CD4-positive, alpha-beta T cell treated with Interleukin-6 for 4 hours (primary cell): Measurements from ENCODE around the gene KRTAP19-8.

Experiments
- DNase-seq: peaks from one replicate; pipeline ENCODE4 v3.0.0-alpha.2; 2020; ENCODE audit warnings: mixed read lengths

The KRTAP19-8 gene

DNA sequence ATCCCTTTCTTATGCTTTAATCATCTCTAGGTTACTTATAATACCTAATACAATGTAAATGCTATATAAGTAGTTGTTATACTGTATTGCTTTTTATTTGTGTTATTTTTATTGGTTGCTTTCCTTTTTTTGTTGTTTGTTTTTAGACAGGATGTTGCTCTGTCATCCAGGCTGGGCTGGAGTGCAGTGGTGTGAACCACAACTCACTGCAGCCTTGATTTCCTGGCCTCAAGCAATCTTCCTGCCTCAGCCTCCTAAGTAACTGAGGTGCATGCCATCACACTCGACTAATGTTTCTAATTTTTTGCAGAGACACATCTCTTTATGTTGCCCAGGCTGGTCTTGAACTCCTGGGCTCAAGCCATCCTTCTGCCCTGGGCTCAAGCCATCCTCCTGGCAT is 26.9 kb downstream of the KRTAP19-8 start:
- peak; percentile 34 for DNase-seq

DNA sequence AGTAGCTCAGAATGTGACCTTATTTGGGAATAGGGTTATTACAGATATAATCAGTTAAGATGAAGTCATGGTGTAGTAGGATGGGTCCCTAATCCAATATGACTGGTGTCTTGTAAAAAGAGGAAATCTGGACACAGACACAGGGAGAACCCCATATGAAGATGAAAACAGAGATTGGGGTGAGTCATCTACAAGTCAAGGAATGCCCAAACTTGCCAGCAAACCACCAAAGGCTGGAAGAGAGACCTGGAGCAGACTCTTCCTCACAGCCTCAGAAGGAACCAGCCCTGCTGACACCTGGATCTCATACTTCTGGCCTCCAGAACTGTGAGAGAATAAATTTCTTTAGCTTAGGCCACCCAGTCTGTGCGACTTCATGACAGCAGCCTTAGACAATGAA is 29.9 kb downstream of the KRTAP19-8 start:
- no peak for DNase-seq

DNA sequence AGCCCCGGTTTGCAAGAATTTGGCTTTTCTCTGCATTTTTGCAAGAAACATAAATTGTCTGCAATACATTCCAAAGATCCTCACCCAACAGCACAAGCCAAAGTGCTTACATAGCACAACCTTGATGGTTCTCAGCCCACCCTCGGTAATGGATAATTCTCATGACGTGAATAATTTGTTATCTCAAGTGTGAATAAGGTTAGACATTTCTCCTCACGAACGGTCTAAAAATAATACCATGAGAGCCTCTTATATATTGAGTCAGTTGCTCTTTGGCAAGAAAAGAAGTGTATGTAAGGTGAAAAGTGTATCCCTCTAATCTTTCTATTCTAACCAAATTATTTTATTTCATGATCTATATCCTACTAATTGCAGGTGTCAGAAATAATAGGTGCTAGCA is 33.3 kb downstream of the KRTAP19-8 start:
- DNase-seq: no peak

DNA sequence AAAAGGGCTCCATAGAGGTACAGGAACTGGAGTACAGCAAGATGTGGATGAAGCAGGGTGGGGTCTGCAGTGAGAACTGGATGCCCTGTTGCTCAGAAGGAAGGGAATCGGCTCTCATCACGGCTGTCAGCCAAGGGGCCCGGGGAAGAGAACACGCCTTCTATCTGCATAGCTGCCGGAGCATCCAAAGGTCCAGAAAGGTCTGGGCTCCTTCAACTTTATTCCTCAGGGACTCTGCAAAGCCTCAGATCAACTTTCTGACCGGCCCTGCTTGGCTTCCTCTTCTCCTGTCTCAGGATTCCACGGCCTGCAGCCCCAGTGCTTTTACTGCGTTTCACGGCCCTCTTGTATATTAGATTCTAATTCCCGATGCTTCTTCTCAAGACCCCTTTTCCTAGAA is 34.8 kb downstream of the KRTAP19-8 start:
- DNase-seq: no peak

DNA sequence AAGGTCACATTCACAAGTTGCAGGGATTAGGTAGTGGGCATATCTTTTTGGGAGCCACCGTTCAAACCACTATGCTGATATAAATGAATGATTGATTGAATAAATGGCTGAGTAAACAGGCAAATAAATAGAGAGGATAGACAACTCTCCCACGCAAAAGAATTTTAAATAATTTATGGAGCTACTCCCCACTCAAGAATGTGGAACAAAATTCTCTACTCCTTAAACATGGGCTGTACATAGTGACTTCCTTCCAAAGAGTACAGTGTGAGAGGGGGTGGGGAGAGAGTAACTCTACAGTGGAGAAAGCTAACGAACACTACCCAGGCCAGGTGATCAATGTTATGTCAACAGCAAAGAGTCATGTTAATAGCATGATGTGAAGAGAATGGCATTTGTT is 40.7 kb downstream of the KRTAP19-8 start:
- no peak for DNase-seq

DNA sequence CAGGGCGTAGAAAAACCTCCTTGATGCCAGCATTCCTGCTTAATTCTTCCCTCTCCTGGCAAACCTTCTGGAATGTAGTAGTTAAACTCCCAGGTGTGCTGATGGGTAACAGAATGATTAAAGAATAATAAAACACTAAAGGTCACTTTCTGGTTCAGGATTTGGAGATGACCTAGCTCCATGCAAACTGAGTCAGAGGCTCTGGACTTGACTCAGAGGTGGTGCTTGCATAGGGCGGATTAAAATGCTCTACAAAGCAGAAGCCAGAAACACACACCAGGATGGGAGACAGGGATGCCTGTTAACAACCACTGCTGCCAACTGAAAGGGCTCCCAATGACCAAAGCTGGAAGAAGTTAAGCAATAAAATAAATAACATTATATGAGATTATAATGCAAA is 41.5 kb downstream of the KRTAP19-8 start:
- no peak for DNase-seq

DNA sequence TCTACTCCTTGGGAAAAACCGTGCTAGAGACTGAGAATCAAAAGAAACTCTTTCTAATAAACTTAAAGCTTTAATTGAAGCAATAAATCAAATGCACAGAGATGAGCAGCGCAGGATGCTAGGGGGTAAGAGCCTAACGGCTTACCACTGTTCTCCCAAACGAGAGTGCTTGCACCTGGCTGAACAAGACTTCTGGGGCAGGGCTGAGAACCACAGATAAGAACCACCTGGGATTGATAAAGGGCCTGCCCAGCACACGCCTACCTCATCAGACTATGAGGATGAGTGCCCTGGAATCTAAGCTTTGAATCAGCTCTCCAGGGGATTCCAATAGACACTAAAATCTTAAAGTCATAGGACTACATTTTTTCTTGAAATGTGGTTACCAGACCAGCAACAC is 43.3 kb downstream of the KRTAP19-8 start:
- no peak for DNase-seq

DNA sequence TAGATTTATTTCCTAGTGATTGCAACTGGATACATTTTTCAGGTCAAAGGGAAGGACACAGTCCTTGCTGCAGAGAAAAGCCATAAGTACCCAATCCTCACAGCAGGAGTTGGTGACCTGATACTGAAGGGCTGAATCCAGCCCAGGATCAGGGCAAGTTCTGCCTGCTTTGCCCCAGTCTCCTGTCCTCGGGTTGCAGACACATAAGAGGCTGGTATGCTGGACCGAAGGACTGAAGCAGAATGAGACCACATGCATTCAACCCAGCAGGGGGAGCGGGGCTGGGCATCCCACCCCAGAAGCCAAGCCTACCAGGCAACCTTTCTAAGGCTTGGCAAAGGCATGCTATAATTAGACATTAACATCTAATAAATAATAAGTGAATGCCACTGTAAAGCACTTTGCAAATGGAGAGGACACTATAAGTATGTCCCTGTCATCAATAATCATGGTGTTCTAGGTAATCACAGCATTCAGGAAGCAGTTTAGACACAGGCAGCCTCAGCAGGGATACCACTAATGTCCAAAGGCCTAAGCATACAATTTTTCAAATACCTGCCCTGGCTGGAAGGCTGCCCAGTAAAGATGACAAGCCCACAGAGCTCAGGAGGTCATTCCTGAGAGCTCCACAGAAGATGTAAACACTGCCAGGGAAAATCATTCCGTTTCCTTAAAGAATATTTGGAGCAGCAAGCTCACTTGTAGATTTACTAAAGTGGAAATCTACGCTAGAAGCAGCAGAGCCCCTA is 47.6 kb downstream of the KRTAP19-8 start:
- DNase-seq: no peak

DNA sequence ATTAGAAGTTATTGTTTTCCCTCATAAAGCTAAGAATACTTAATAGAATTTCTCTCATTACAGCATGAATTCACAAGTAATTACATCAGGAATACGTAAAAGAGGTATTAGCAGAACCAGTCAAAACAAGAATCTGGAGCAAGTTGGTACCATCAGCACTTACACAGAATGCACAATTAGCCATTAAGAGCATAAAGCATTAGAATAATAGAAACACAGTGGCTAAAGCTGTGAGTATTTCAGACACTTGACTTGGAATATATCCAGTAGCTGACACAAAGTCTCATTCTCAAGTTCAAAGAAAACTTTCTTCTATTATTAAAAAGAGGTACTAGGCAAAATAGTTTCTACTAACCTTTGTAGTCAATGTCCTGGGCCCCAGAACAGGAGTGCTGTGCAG is 49.6 kb downstream of the KRTAP19-8 start:
- no peak for DNase-seq
